Measurements from ENCODE around the gene SSNA1. TPM values are rescaled to one million over a fixed set of nuclear protein-coding genes. Genes with fewer than 3 reads are reported as not detected.
A peak's percentile ranks its signal among the peaks of the same experiment; 100 is the strongest.

SSNA1 gene
- total RNA-seq, 1 experiment from 2014 or later: 115 TPM

DNA sequence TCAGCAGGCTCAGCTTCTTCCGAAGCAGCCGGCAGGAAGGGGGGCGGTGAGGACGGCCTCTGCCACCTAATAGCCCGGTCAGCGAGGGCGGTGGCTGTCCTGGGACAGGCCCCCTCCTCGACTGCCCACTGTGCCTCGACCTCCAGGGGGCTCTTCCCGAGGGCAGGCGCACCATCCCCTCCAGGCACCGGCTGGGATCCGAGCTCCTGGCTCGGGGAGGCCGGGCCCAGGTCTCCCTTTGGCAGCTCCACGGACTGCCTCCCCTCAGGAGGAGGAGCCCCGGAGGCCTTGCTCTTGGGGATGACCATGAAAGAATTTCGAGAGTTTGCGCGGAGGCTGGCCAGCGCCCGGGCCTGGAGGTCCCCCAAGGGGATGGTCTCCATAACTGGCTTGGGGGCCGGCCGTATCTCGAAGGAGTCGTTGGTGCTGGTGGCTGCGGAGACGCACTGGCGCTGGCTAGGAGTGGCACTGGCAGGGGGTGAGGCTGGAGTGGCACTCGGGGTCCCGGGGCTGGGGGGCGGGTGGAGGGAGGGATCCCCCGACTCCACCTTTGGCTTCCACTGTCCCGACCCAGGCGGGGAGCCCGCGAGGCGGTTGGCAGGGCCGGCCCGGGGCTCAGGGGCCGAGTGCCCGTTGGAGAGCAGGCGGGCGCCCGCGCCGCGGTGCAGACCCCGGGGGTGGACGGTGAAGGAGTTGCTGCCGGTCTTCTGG, 11.1 kb downstream of the SSNA1 start:
- no peak for DNase-seq (ENCODE audit: low read depth)

DNA sequence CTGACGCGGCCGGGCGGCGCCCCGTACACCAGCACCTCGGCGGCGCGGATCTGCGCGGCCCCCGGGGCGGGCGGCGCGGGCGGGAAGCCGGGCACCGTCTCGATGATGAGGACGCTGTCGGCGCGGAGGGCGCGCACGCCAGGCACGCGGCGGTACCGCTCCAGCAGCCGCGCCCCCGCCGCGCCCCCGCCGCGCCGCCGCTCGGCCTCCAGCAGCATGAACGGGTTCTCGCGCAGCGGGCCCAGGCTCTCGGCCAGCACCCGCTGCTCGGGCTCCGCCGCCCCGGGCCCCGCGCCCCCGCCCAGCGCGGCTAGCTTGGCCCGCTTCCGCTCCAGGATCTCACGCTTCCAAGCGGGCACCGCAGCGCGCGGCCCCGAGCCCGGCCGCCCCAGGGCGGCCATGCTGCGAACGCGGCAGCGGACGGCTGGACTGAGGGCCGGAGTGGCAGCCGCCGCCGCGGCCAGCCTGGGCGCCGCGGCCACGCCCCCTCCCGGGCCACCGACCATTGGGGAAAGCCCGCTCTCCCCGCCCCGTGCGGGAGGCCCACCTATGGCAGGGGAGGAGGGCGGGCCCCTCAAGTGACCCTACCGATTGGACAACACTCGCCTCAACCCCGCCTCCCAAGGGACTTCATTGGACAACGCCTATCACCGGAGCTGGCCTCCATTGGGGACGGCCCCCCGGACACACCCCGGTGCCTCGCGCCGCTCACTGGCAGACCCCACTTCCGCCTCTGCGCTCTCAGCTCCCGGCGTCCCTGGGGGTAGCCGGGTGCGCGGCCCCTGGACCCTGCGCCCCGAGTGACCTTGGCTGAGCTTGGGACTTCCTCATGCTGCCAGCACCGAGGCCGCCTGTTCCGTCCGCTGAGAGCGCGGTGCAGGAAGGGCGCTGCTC, 12.1 kb downstream of the SSNA1 start, which contains the start of gene TPRN:
TPRN (minus strand) TSS at position 431 of the 894 bp plus-strand sequence; CDS start at position 401, 30 bp downstream.
- peak; percentile 99 for DNase-seq (ENCODE audit: low read depth)

DNA sequence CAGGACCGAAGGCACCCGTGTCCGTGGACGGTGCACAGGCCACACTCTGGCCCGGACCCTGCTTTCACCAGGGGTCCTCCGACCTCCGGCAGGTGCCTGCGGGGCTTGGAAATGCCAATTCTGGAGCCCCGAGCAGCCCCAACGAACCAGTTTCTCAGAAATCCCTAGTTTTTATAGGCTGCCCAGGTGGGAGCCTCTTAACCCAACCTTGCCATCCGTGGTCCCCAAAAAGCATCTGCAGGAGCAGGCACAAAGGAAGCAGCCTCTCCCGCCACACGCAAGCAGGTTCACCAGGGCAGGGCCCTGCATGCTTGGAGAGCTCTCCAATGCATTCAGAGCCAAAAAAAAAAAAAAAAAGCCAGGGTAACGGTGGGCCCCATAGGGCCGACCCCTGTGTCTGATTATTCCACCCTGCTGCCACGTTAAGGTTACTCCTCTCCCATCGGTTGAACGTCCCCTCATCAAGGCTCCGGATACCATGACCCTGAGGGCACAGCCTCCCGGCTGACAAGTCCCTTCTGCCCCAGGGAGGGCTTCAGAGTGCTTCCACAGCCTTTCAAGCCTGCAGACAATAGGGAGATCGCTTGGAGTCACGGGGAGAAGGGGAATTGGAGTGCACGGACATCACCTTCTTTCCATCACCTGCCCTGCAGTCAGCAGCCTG, 12.9 kb downstream of the SSNA1 start:
- DNase-seq (ENCODE audit: low read depth): no peak

DNA sequence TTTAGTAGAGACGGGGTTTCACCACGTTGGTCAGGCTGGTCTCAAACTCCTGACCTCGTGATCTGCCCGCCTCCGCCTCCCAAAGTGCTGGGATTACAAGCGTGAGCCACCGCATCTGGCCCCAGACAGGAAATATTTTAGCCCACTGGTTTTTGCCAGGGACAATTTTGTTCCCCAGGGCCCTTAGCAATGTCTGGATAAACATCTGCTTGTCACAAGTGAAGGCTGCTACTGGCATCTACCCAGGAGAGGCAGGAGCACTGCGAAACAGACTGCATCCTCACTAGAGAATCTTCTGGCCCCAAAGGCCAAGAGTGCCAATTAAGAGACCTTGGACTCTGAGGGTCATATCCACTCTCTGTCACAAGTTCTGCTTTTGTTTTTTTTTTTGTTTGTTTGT, 14.5 kb downstream of the SSNA1 start:
- DNase-seq (ENCODE audit: low read depth): no peak

DNA sequence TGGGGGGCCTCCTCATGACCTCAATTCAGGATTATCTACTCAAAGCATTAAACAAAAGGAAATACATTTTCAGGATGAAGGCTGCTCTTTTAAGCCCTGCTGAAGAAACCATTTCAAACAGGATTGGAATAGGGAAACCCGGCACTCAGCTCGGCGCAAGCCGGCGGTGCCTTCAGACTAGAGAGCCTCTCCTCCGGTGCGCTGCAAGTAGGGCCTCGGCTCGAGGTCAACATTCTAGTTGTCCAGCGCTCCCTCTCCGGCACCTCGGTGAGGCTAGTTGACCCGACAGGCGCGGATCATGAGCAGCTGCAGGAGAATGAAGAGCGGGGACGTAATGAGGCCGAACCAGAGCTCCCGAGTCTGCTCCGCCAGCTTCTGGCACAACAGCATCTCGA, 16.3 kb downstream of the SSNA1 start:
- no peak for DNase-seq (ENCODE audit: low read depth)

DNA sequence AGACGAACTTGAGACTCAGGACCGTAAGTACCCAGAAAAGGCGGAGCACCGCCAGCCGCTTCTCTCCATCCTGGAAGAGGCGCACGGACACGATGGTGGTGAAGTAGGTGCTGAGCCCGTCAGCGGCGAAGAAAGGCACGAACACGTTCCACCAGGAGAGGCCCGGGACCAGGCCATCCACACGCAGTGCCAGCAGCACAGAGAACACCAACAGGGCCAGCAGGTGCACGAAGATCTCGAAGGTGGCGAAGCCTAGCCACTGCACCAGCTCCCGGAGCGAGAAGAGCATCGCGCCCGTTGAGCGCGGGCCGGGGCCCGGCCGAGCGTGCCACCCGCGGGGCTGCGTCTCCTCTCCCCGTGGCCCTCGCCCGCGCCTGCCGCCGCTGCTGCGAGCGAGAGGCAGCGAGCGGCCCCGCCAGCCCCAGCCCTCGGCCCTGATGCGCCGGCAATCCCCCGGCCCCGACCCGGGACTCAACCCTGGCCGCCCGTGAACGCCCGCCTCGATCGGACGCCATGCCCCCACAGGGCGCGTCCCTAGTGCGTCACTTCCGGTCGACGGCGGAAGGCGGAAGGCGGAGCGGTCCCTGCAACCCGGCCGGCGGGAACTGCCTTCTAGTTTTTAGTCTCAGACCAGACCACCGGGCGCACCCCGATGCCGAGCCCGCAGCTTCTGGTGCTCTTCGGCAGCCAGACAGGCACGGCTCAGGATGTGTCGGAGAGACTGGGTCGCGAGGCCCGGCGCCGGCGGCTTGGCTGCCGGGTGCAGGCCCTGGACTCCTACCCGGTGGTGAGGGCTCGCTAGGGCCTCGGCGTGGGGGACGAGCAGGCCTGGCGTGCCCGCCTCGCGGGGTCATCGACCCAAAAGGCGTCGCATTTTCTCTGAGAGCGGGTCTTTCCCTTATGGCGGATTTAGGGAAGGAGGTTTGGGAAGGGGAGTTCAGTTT, 16.9 kb downstream of the SSNA1 start, which contains the start of the genes NDOR1 and TMEM203:
NDOR1 (plus strand) TSS at position 575 of the 944 bp plus-strand sequence; CDS start at position 653, 78 bp downstream.
TMEM203 (minus strand) TSS at position 523 of the 944 bp plus-strand sequence; CDS start at position 289, 234 bp downstream.
- DNase-seq (ENCODE audit: low read depth): peak; percentile 82

DNA sequence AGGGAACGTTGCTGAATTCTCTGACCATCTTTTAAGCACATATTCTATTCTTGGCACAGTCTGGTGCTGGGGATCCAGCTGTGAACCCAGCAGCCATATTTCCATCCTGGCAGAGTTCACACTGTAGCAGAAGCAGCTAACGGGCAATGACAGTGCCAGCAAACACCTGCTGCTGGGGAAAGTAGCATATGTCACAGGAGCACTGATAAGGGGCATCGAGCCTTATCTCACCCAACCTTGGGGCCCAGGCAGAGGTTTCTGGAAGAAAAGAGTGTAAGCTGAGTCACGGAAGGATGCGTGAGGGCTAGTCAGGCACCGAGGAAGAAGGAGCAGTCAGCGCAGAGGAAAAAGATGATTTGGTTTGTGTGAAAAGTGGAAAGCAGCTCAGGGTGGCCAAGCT, 18.1 kb downstream of the SSNA1 start:
- no peak for DNase-seq (ENCODE audit: low read depth)

DNA sequence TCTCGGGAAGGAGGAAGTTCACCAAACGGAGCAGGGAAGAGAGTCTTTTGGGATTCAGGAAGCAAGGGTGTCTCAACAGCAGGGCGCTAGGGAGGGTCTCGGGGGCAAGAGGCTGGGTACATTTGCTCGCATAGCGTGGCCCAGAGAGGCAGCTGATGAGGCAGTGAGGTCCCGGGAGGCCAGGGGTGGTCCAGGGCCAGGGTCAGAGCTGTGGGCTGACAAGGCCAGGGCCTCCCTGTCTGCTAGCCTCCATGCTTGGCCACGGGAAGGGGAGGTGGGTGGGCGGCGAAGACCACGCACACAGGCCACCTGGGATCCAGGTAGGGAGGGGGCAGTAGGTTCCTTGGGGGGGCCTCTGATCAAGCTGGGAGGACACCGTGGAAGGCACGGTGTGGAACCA, 23.1 kb downstream of the SSNA1 start:
- DNase-seq (ENCODE audit: low read depth): no peak

DNA sequence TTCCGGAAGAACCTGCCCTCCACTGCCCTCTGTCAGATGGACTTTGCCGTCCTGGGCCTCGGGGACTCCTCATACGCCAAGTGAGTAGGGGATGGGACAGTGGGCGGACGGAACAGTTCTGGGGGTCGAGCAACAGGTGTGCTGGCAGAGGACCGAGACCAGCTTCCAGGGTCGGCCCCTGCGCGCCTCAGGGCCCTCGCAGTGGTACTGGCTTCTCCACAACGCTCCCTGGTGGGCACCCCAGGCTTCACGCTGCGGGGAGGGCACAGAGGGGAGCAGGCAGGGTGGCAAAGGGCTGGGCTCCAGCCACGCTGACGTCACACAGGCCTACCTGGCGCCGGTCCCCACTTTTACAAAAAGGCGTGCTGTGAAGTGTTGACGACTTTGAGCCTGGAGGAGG, 24.0 kb downstream of the SSNA1 start:
- DNase-seq (ENCODE audit: low read depth): no peak

DNA sequence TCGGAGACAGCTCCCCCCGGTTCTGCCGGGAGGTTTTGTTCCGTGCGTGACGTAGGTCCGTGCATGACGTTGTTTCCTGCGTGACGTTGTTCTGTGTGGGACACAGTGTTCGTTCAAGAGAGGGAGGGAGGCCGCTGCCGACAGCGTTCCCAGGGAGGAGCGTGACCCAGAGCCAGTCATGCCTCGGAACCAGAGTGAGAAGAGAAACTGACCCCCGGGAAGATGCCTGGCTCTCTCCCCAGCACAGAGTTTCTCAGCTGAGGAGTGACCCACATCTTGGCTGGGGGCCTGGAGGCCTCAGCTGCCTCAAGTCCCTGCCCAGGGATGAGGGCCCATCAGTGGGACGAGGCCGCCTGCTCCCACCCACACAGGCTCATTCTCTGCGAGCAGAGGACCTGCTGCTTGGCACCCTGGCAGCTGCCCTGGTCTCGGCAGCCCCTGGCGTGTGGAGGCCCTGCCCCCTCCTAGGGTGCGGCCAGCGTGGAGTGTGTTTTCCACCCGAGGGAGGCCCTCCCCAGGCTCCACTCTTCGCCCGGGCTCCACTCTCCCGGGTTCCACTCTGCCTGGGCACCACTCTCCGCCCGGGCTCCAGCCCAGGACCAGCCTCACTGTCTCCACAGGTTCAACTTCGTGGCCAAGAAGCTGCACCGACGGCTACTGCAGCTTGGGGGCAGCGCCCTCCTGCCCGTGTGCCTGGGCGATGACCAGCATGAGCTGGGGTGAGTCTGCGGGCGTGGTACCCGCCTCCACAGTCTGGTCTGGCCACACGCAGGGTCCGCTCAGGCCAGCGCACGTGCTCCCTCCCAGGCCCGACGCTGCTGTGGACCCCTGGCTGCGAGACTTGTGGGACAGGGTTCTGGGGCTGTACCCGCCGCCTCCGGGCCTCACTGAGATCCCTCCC, 24.9 kb downstream of the SSNA1 start:
- DNase-seq (ENCODE audit: low read depth): no peak

DNA sequence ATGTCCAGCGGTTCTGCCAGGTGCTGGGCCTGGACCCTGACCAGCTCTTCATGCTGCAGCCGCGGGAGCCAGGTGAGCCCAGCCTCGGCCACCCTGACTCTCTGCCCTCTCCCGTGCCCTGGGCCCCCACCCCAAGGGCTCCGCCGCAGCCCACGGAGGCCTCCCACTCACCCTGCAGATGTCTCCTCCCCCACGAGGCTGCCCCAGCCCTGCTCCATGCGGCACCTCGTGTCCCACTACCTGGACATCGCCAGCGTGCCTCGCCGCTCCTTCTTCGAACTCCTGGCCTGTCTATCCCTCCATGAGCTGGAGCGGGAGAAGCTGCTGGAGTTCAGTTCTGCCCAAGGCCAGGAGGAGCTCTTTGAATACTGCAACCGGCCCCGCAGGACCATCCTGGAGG, 26.1 kb downstream of the SSNA1 start:
- DNase-seq (ENCODE audit: low read depth): no peak

DNA sequence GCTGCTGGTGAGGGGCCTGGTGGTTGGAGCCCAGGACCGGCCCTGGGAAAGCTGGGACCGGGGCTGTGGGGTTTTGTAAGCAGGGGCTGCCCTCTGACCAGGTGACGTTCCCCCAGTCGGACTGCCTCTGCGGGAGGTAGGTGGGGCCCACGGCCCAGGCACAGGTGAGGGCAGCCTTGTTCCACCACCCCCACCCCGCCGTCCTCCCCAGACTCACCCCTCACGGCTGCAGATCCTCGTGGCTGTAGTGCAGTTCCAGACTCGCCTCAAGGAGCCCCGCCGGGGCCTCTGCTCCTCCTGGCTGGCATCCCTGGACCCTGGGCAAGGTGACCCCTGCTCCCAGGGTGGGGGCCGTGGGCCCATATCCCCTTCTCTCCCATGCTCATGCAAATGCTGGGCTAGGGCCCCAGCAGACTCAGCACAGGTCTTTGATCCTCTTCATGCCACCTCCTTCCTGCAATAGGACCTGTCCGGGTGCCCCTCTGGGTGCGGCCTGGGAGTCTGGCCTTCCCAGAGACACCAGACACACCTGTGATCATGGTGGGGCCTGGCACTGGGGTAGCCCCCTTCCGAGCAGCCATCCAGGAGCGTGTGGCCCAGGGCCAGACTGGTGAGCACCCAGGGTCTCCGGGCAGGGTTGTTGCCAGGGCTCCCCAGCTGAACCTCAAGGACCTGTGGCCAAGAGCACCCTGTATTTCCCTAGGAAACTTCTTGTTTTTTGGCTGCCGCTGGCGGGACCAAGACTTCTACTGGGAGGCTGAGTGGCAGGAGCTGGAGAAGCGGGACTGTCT, 26.9 kb downstream of the SSNA1 start:
- DNase-seq (ENCODE audit: low read depth): no peak

DNA sequence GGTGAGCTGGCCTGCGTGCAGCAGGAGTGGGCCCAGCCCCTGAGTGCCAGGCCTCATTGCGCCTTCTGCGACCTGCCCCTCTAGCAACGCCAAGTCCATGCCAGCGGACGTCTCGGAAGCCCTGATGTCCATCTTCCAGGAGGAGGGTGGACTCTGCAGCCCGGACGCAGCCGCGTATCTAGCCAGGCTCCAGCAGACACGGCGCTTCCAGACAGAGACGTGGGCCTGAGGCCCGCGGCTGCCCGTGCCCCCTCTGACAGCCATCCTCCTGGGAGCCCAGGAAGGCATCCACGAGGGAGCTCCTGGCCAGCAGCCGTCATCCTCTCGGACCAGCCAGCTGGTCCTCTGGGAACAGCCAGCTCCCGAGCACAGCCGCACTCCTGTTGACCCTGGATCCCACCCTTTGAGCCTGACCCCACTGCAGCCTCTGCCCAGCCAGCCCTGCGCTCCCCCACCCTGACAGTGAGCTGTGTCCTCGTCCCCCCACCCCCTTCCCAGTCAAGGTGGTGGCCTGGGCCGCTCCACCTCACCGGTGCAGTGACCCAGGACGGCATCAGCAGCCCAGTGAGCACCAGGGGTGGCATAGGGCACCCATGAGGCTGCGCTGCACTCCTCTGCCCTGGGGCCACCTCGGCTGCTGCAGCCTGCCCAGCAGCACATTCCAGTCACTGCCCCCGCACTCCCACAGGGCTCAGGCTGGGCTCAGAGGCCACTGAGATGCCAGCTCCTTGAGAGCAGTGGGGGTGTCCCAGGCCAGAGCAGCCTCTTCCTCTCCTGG, 27.9 kb downstream of the SSNA1 start:
- no peak for DNase-seq (ENCODE audit: low read depth)

DNA sequence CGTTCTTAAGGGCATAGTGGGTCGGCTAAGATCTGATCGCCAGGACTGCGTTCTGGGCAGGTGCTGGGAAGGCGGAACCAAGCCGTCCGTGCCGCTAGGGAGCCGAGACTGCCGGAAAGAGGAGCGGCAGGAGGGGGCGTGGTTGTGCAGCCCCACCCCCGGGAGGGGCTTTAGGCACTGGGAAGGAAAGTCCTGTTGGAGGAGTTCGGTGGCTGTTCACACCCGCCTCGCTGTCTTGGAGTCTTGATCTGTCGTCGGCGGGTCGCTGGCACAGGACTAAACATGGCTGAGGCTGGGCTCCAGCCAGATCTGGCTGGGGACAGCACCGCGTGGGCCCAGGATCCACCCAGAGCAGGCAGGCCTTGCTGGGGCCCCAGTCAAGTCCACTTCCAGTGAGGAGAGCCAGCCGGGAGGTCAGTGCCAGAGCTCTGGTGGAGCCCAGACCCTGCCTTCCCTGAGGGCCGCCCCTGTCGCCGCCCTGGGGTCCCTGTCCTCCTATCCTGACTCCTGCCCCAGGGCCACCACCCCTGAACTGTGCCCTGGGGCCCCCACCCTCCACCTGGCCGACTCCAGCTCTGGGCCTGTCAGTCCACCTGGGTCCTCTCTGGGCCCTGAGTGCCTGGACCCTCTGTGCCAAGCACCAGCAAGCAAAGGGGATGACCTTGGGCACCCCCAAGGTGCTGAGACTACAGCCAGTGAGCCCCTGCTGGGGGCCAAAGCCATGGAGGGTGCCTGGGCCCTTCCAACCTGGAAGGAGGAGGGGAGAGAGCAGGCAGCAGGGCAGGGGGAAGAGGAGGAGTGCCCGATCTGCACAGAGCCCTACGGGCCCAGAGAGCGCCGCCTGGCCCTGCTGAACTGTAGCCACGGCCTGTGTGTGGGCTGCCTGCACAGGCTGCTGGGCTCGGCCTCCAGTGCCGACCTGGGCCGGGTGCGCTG, 29.1 kb downstream of the SSNA1 start:
- no peak for DNase-seq (ENCODE audit: low read depth)

DNA sequence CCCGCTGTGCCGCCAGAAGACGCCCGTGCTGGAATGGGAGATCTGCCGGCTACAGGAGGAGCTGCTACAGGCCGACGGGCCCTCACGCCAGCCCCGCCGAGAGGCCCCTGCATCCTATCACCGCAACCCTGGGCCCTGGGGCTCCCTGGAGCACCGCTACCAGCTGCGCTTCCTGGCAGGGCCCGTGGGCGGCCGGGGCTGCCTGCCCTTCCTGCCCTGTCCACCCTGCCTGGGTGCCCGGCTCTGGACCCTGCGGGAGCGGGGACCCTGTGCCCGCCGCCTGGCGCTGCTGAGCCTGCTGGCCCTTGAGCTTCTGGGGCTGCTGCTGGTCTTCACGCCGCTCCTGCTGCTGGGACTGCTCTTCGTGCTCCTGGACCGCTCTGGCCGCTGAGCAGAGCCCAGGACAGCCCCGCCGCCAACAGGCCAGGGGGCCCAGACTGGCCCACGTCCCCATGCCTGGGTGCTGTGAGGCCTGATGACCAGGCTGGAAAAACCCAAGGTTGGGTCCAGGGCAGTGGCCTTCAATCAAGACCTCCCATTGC, 29.8 kb downstream of the SSNA1 start:
- no peak for DNase-seq (ENCODE audit: low read depth)

DNA sequence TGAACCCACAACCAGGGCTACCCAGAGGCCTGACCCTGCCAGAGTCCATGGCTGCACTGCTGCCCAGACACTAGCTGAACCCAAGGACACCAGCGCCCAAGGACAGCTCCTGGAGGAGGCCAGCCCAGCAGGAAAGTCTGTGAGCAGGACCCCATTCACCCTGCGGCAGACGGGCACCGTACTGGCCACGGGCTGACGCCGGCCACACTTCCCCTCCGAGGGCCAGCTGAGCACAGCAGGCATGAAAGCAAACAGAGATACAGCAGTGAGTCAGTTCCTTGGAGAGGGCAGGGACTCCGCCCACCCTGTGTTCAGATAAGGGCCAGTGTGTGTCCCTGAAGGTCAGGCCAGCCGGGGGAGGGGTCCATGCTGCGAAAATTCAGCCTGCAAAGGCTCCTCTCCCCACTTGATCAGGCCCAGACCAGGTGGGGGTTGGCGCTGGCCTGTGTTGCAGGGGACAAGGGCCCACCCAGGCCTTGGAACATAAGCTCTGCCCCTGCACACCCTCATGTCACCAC, 30.3 kb downstream of the SSNA1 start:
- peak; percentile 59 for DNase-seq (ENCODE audit: low read depth)

Data from LHCN-M2 (cell line).